Measurements from ENCODE around the gene ZNF726.

GRCh38 chr19:23969630-23970029 is 54.9 kb downstream of the ZNF726 start:
- TF ChIP-seq CTCF (conservative IDR thresholded peaks at IDR 0.05; ENCODE audit: low read depth in 2 of 2): no peak
- no peak for TF ChIP-seq EZH2 (IDR thresholded peaks at IDR 0.05; ENCODE audit: low read depth, unreplicated experiment)
- TF ChIP-seq POLR2AphosphoS5 (IDR thresholded peaks at IDR 0.05; ENCODE audit: low read depth): no peak
- TF ChIP-seq ETS1 (IDR thresholded peaks at IDR 0.05): no peak
- no peak for TF ChIP-seq EZH2phosphoT487 (IDR thresholded peaks at IDR 0.05; ENCODE audit: unreplicated experiment)
- no peak for TF ChIP-seq CREB1 (CRISPR knock-in tag; IDR thresholded peaks at IDR 0.05; ENCODE audit: low read depth)
- no peak for TF ChIP-seq JUNB (IDR thresholded peaks at IDR 0.05; ENCODE audit: unreplicated experiment)
- no peak for TF ChIP-seq REST (IDR thresholded peaks at IDR 0.05; ENCODE audit: unreplicated experiment)
- TF ChIP-seq ZNF331 (CRISPR knock-in tag; IDR thresholded peaks at IDR 0.05; ENCODE audit: low read depth): no peak
- no peak for TF ChIP-seq STAT1 (IDR thresholded peaks at IDR 0.05; ENCODE audit: unreplicated experiment)
- TF ChIP-seq ZNF114 (CRISPR knock-in tag; IDR thresholded peaks at IDR 0.05): no peak
- no peak for TF ChIP-seq NANOG (IDR thresholded peaks at IDR 0.05; ENCODE audit: borderline replicate concordance)
- no peak for TF ChIP-seq ZNF462 (CRISPR knock-in tag; IDR thresholded peaks at IDR 0.05)

Measured in GM23338 (cell line).